ENCODE data around the gene GPR89B.

GRCh38 chr1:147912553-147912952, 15.7 kb upstream of the GPR89B start:
- no peak for TF ChIP-seq CTCF (IDR thresholded peaks at IDR 0.05)
- TF ChIP-seq POLR2A (IDR thresholded peaks at IDR 0.05), result no peak

Measured in esophagus squamous epithelium (tissue), 4 donors.